Measurements from ENCODE around the gene PGS1. TPM values are rescaled to one million over a fixed set of nuclear protein-coding genes. Genes with fewer than 3 reads are reported as not detected.

The PGS1 gene
- total and polyA plus RNA-seq, 7 experiments from 2014 or later: 36.1 to 84.3 (median 77.3) TPM

DNA sequence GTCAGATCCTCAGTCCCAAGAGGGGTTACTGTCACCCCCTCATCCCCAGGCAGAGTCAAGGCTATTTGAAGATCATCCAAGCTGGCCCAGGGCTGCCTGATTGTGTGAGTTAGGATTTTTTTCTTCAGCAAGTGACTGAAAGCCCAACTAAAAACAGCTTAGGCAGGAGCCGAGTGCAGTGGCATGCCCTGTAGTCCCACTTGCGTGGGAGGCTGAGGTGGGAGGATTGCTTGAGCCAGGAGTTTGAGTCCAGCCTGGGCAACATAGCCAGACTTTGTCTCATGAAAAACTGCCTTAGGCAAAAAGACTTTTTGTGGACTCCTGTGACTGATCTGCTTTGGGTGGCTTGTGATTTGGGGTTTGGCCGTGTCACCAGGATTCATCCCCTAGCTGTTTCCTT is 19.9 kb downstream of the PGS1 start:
- intact Hi-C loops (cut with micrococcal nuclease): no loop called here
- no peak overlapping the region for H3K4me3 ChIP-seq (ENCODE audit: low read length)
- H3K36me3 ChIP-seq (ENCODE audit: control insufficient read depth in 2 of 3, insufficient read depth in 3 of 3, low read length in 3 of 3): peaks cover 0 to 99% (median 24%) of the 10 kb centered on the region in 3 experiments
- H3K9me3 ChIP-seq (ENCODE audit: control insufficient read depth in 2 of 3, low read length in 3 of 3): no peaks in the 10 kb centered on the region
- no peak for DNase-seq
- Mint-ChIP-seq H3K27ac (peak overlapping the region in 1 of 9 donors; percentile 42), H3K9me3 (no peaks in the 10 kb centered on the region), H3K4me3 (no peak overlapping the region), H3K36me3 (peaks cover 11 to 77% (median 27%) of the 10 kb centered on the region in 5 donors), H3K27me3 (no peaks in the 10 kb centered on the region), H3K4me1 (peaks cover 8 to 23% (median 15%) of the 10 kb centered on the region in 7 donors)
- CTCF ChIA-PET: no interaction called here
- no peak overlapping the region for H3K27ac ChIP-seq (ENCODE audit: low read depth, low read length)
- H3K27me3 ChIP-seq (ENCODE audit: control insufficient read depth in 2 of 2, insufficient read depth in 2 of 2, low read length in 2 of 2): no peaks in the 10 kb centered on the region
- ATAC-seq: no peak
- POLR2A ChIA-PET: no interaction called here
- H3K4me1 ChIP-seq (ENCODE audit: control insufficient read depth in 2 of 2, insufficient read depth in 2 of 2, low read length in 2 of 2): no peaks in the 10 kb centered on the region

DNA sequence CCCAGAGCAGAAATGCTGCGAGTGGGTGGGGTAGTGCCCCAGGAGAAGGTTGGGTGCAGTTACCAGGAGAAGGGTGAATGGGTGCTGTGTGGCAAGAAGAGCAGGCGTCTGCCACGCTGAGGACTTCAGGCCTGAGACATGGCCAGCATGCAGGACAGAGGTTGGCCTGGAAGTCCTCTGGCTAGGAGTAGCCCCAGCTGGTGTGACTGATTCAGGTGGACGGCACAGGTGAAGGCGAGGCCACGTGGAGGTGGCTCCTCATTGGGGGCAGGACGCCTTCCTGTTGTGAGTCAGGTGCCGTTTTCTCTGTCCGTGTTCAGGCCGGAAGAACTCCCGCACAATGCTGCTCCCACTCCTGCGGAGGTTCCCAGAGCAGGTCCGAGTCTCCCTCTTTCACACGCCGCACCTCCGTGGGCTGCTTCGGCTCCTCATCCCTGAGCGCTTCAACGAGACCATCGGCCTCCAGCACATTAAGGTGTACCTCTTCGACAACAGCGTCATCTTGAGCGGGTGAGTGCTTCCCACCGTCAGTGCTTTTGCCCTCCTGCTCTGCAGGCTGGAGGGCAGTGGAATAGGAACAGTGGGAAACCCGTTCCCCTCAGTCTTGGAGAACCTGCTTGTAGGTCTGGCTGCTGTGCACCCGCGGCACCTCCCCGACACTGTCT is 20.7 kb downstream of the PGS1 start:
- Histone ChIP-seq H3K27me3 (ENCODE audit: control insufficient read depth in 2 of 2, insufficient read depth in 2 of 2, low read length in 2 of 2) (no peaks in the 10 kb centered on the region), H3K27ac (ENCODE audit: low read depth, low read length) (no peak overlapping the region), H3K9me3 (ENCODE audit: control insufficient read depth in 2 of 3, low read length in 3 of 3) (no peaks in the 10 kb centered on the region), H3K36me3 (ENCODE audit: control insufficient read depth in 2 of 3, insufficient read depth in 3 of 3, low read length in 3 of 3) (peaks cover 0 to 99% (median 29%) of the 10 kb centered on the region in 3 experiments), H3K4me3 (ENCODE audit: low read length) (no peak overlapping the region), H3K4me1 (ENCODE audit: control insufficient read depth in 2 of 2, insufficient read depth in 2 of 2, low read length in 2 of 2) (no peaks in the 10 kb centered on the region)
- DNase-seq: no peak
- Mint-ChIP-seq H3K36me3 (peaks cover 17 to 77% (median 27%) of the 10 kb centered on the region in 5 donors), H3K27me3 (no peaks in the 10 kb centered on the region), H3K4me1 (peaks cover 5 to 19% (median 12%) of the 10 kb centered on the region in 7 donors), H3K4me3 (no peak overlapping the region), H3K9me3 (no peaks in the 10 kb centered on the region), H3K27ac (no peak overlapping the region)
- intact Hi-C loops (cut with micrococcal nuclease): no loop called here
- CTCF ChIA-PET: no interaction called here
- ATAC-seq: no peak
- POLR2A ChIA-PET: no interaction called here

DNA sequence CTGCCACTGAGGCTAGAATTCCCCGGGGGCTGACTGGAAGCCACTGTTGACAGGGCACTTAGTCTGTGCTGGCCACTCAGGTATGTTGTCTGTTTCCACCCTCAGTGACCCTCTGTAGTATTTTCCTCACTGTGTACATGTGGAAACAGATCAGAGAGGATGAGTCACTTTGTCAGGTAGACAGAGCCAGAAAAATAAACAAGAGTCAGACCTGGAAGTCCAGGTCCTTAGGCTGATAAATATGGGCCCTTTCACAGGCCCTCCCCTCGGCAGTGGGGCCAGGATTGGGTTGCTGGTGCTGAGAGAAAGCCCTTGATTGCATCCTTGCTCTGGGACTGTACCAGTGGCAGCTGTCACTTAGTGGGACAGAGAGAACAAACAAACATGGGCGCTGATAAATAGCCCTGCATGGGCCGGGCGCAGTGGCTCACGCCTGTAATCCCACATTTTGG is 21.3 kb downstream of the PGS1 start:
- H3K27me3 Mint-ChIP-seq: no peaks in the 10 kb centered on the region
- H3K27ac Mint-ChIP-seq: peak overlapping the region in 1 of 9 donors; percentile 23
- POLR2A ChIA-PET: no interaction called here
- peaks cover 5 to 19% (median 9%) of the 10 kb centered on the region in 7 donors for H3K4me1 Mint-ChIP-seq
- intact Hi-C loops (cut with micrococcal nuclease): no loop called here
- Histone ChIP-seq H3K4me1 (ENCODE audit: control insufficient read depth in 2 of 2, insufficient read depth in 2 of 2, low read length in 2 of 2) (no peaks in the 10 kb centered on the region), H3K4me3 (ENCODE audit: low read length) (no peak overlapping the region), H3K9me3 (ENCODE audit: control insufficient read depth in 2 of 3, low read length in 3 of 3) (no peaks in the 10 kb centered on the region), H3K27me3 (ENCODE audit: control insufficient read depth in 2 of 2, insufficient read depth in 2 of 2, low read length in 2 of 2) (no peaks in the 10 kb centered on the region), H3K36me3 (ENCODE audit: control insufficient read depth in 2 of 3, insufficient read depth in 3 of 3, low read length in 3 of 3) (peaks cover 0 to 100% (median 29%) of the 10 kb centered on the region in 3 experiments), H3K27ac (ENCODE audit: low read depth, low read length) (no peak overlapping the region)
- H3K4me3 Mint-ChIP-seq: no peak overlapping the region
- peaks cover 17 to 78% (median 30%) of the 10 kb centered on the region in 5 donors for H3K36me3 Mint-ChIP-seq
- DNase-seq (no peak), ATAC-seq (no peak)
- CTCF ChIA-PET: no interaction called here
- no peaks in the 10 kb centered on the region for H3K9me3 Mint-ChIP-seq

DNA sequence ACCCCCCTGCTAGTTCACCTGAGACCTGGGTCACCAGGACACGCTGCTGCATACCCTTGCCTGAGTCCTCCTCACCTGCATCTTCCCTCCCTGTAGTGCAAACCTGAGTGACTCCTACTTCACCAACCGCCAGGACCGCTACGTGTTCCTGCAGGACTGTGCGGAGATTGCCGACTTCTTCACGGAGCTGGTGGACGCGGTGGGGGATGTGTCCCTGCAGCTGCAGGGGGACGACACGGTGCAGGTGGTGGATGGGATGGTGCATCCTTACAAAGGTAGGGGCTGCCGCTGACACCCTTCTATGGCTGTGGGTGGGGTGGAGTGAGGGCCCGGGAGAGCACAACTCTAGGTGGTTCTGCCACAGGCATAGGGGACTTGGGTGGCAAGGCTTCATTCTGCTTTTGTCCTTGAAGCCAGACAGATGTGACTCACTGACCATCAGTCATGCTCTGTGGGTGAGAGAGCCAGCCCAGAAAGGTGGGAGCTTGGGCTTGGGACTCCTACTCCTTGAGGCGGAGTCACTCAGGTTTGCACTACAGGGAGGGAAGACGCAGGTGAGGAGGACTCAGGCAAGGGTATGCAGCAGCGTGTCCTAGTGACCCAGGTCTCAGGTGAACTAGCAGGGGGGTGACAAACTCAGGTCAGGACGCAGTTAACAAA is 22.3 kb downstream of the PGS1 start:
- H3K36me3 ChIP-seq (ENCODE audit: control insufficient read depth in 2 of 3, insufficient read depth in 3 of 3, low read length in 3 of 3): peaks cover 6 to 100% (median 29%) of the 10 kb centered on the region in 3 experiments
- Mint-ChIP-seq H3K27me3 (no peaks in the 10 kb centered on the region), H3K4me1 (peaks cover 0 to 18% (median 11%) of the 10 kb centered on the region in 7 donors), H3K4me3 (no peak overlapping the region), H3K36me3 (peaks cover 17 to 73% (median 30%) of the 10 kb centered on the region in 5 donors), H3K27ac (peak overlapping the region in 2 of 9 donors; percentile 22 to 23), H3K9me3 (no peaks in the 10 kb centered on the region)
- H3K4me1 ChIP-seq (ENCODE audit: control insufficient read depth in 2 of 2, insufficient read depth in 2 of 2, low read length in 2 of 2): no peaks in the 10 kb centered on the region
- H3K27me3 ChIP-seq (ENCODE audit: control insufficient read depth in 2 of 2, insufficient read depth in 2 of 2, low read length in 2 of 2): no peaks in the 10 kb centered on the region
- H3K9me3 ChIP-seq (ENCODE audit: control insufficient read depth in 2 of 3, low read length in 3 of 3): no peaks in the 10 kb centered on the region
- no peak overlapping the region for H3K4me3 ChIP-seq (ENCODE audit: low read length)
- no peak overlapping the region for H3K27ac ChIP-seq (ENCODE audit: low read depth, low read length)
- POLR2A ChIA-PET: no interaction called here
- ATAC-seq: no peak
- CTCF ChIA-PET: interaction anchor here (0.6 kb wide), 1 partner anchor 11 kb away, joined by 3 read pairs; no protein-coding TSS in a partner anchor
- no peak for DNase-seq
- intact Hi-C loops (cut with micrococcal nuclease): no loop called here

DNA sequence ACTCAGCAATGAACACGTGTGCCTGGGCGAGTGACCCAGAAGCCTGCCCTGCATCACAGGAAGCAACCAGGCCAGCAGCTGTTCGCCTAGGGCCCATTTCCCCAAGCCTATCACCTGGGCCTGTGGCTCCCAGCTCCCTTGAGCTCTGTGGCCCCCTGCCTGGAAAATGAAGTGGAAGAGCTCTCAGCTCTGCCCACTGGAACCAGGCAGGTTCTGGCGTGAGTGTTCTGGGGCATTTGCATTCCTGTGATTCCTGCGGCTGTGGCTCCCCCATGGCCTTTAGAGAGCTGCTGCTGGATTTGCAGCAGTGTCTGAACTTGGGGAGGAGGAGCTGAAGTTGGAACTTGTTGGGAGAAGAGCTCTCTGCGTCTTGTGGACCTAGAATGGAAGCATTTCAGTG is 22.8 kb downstream of the PGS1 start:
- no peaks in the 10 kb centered on the region for H3K27me3 Mint-ChIP-seq
- peak overlapping the region in 2 of 9 donors; percentile 13 to 23 for H3K27ac Mint-ChIP-seq
- POLR2A ChIA-PET: no interaction called here

DNA sequence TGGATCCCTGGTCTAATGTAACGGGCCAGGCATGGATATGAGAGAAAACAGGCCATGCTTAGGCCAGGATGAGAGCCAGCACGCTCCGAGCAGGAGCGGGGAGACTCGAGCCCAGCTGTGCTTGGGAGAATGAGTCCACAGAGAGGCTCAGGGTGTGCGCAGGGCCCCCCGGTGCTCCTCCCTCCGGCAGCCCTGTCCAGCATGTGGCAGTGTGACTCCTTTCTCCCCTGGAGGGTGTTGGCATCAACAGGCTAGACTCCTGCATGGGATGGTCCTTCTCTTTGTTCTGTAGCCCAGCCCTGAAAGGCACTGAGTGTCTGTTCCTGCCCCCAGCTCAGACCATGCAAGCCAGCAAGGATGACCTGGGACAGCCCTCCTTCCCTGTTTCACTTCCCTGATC is 23.4 kb downstream of the PGS1 start:
- Mint-ChIP-seq H3K27ac (peak overlapping the region in 4 of 9 donors; percentile 13 to 75 (median 58)), H3K36me3 (peaks cover 17 to 63% (median 28%) of the 10 kb centered on the region in 5 donors), H3K4me3 (no peak overlapping the region), H3K9me3 (no peaks in the 10 kb centered on the region), H3K27me3 (no peaks in the 10 kb centered on the region), H3K4me1 (peaks cover 0 to 22% (median 13%) of the 10 kb centered on the region in 7 donors)
- DNase-seq (no peak), ATAC-seq (no peak)
- H3K27ac ChIP-seq (ENCODE audit: low read depth, low read length): no peak overlapping the region
- no peaks in the 10 kb centered on the region for H3K27me3 ChIP-seq (ENCODE audit: control insufficient read depth in 2 of 2, insufficient read depth in 2 of 2, low read length in 2 of 2)
- CTCF ChIA-PET: interaction anchor here (0.7 to 0.9 kb wide), 2 partner anchors 11 to 41 kb away, joined by 3 read pairs; no protein-coding TSS in a partner anchor
- H3K36me3 ChIP-seq (ENCODE audit: control insufficient read depth in 2 of 3, insufficient read depth in 3 of 3, low read length in 3 of 3): peaks cover 6 to 98% (median 29%) of the 10 kb centered on the region in 3 experiments
- H3K4me3 ChIP-seq (ENCODE audit: low read length): no peak overlapping the region
- no peaks in the 10 kb centered on the region for H3K9me3 ChIP-seq (ENCODE audit: control insufficient read depth in 2 of 3, low read length in 3 of 3)
- intact Hi-C loops (cut with micrococcal nuclease): no loop called here
- H3K4me1 ChIP-seq (ENCODE audit: control insufficient read depth in 2 of 2, insufficient read depth in 2 of 2, low read length in 2 of 2): no peaks in the 10 kb centered on the region
- POLR2A ChIA-PET: no interaction called here

More for the DNA sequence above, 22.8 kb downstream of the PGS1 start:
- H3K36me3 ChIP-seq (ENCODE audit: control insufficient read depth in 2 of 3, insufficient read depth in 3 of 3, low read length in 3 of 3): peaks cover 6 to 98% (median 29%) of the 10 kb centered on the region in 3 experiments
- DNase-seq (no peak), ATAC-seq (no peak)
- Mint-ChIP-seq H3K4me3 (no peak overlapping the region), H3K4me1 (peaks cover 0 to 20% (median 11%) of the 10 kb centered on the region in 7 donors), H3K9me3 (no peaks in the 10 kb centered on the region), H3K36me3 (peaks cover 17 to 68% (median 27%) of the 10 kb centered on the region in 5 donors)
- no peaks in the 10 kb centered on the region for H3K4me1 ChIP-seq (ENCODE audit: control insufficient read depth in 2 of 2, insufficient read depth in 2 of 2, low read length in 2 of 2)
- H3K4me3 ChIP-seq (ENCODE audit: low read length): no peak overlapping the region
- CTCF ChIA-PET: interaction anchor here (0.7 to 0.9 kb wide), 2 partner anchors 11 to 40 kb away, joined by 3 read pairs; no protein-coding TSS in a partner anchor
- intact Hi-C loops (cut with micrococcal nuclease): no loop called here
- H3K9me3 ChIP-seq (ENCODE audit: control insufficient read depth in 2 of 3, low read length in 3 of 3): no peaks in the 10 kb centered on the region
- no peaks in the 10 kb centered on the region for H3K27me3 ChIP-seq (ENCODE audit: control insufficient read depth in 2 of 2, insufficient read depth in 2 of 2, low read length in 2 of 2)
- H3K27ac ChIP-seq (ENCODE audit: low read depth, low read length): no peak overlapping the region

Measured in naive thymus-derived CD4-positive, alpha-beta T cell (primary cell).